Natural killer cell (primary cell): ENCODE data around the gene KDM3A. TPM values are rescaled to one million over a fixed set of nuclear protein-coding genes. Genes with fewer than 3 reads are reported as not detected.

Experiments used
- ATAC-seq, 3 donors: fragments of 150-1000 bp in 2 of 3; fragments of 200-7000 bp in 1 of 3; cut with Tn5 transposase; 1 replicate in 1 of 3; 2 replicates in 2 of 3; pipeline ENCODE4 v1.10.0; 2021; ENCODE audit warnings: mild to moderate bottlenecking in 2 of 3, moderate library complexity in 2 of 3
- DNase-seq, 2 donors: peaks; one replicate each; pipeline versions ENCODE4 v3.0.0 to v3.0.0-alpha.2; 2013 to 2021; ENCODE audit warnings: mixed read lengths in 1 of 2
- H3K27ac ChIP-seq: one replicate; pipeline ENCODE4 v1.5.1; 2013; ENCODE audit warnings: mild to moderate bottlenecking, low read length
- H3K27me3 ChIP-seq: one replicate; pipeline ENCODE4 v1.6.1; 2013; ENCODE audit warnings: low read length; ENCODE audit not compliant: control insufficient read depth, insufficient read depth
- H3K36me3 ChIP-seq: one replicate; pipeline ENCODE4 v1.6.1; 2013; ENCODE audit warnings: low read length; ENCODE audit not compliant: control insufficient read depth, insufficient read depth
- H3K4me1 ChIP-seq: one replicate; pipeline ENCODE4 v1.6.1; 2013; ENCODE audit warnings: low read length; ENCODE audit not compliant: control insufficient read depth, insufficient read depth
- H3K4me3 ChIP-seq: one replicate; pipeline ENCODE4 v1.5.1; 2013; ENCODE audit warnings: low read length
- H3K9me3 ChIP-seq: one replicate; pipeline ENCODE4 v1.6.1; 2013; ENCODE audit warnings: low read length; ENCODE audit not compliant: control insufficient read depth, insufficient read depth
- H3K27ac Mint-ChIP-seq, 2 donors: one replicate each; pipeline ENCODE4 v1.8.0; 2022; ENCODE audit warnings: mild to moderate bottlenecking in 2 of 2, mixed read lengths in 2 of 2, moderate library complexity in 1 of 2
- H3K27me3 Mint-ChIP-seq, 2 donors: one replicate each; pipeline ENCODE4 v1.8.0; 2022; ENCODE audit warnings: low read depth in 2 of 2, mixed read lengths in 2 of 2
- H3K36me3 Mint-ChIP-seq: one replicate; pipeline ENCODE4 v1.8.0; 2022; ENCODE audit warnings: mixed read lengths
- H3K4me1 Mint-ChIP-seq, 2 donors: one replicate each; pipeline ENCODE4 v1.8.0; 2022; ENCODE audit warnings: mixed read lengths in 2 of 2
- H3K4me3 Mint-ChIP-seq: one replicate; pipeline ENCODE4 v1.8.0; 2022; ENCODE audit warnings: mild to moderate bottlenecking, moderate library complexity, mixed read lengths
- H3K9me3 Mint-ChIP-seq, 2 donors: one replicate each; pipeline ENCODE4 v1.8.0; 2022; ENCODE audit warnings: mixed read lengths in 2 of 2
- WGBS: methylation state at CpG from one replicate; pipeline ENCODE4 v1.1.7; 2013; ENCODE audit warnings: missing lambda C conversion rate; ENCODE audit not compliant: insufficient coverage; 5-methylcytosine and 5-hydroxymethylcytosine counted together
- intact Hi-C: fragments of 100-400 bp; cut with micrococcal nuclease; formaldehyde crosslinking; loops from one replicate; pipeline ENCODE4 v1.14.2; 2022
- total RNA-seq, 4 donors: library from RNA; stranded (reverse); fragments of 120-200 nt in 1 of 4; gene quantifications; one replicate each; pipeline versions ENCODE4 v1.2.3 to v1.2.4, GENCODE V29; 2013 to 2022
- TF ChIP-seq, protein P1 (sequence below): fragments of 200-600 bp; IDR thresholded peaks from one replicate; pipeline ENCODE4 v1.8.0; 2022; ENCODE audit warnings: antibody characterized with exemption

KDM3A gene
- total RNA-seq, 3 donors from 2014 or later (not counting 1 experiment from before 2014, with no cell fraction given), result 172 to 195 (median 188) TPM

DNA sequence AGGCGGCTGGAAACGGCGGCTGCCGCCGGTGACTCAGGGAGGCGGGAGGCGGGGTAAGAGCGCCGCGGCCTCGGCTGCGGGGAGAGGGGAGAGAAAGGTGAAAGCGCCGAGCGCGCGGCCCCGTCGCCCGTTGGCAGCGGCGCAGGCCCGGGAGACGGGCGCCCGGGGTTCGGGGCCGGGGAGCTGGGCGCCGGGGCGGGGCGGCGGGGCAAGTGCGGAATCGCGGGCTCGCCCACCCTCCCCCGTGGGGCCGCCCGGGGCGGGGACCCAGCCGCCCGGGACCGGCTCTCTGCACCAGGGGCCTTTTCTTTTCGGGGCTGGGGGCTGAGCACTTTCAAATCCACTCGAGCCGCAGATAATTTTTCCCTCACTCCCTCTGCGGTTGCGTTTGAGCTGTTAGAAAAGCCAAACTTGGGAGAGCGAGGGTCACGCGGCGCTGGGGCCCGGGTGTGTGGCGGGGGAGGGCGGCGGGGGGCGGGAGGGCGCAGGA, 266 bp downstream of the KDM3A start:
- H3K36me3 ChIP-seq, result peaks cover 12% of the 10 kb centered on the region
- under 1% methylated on average over 48 of the region's 59 CpGs for WGBS
- Mint-ChIP-seq H3K4me1 (peaks cover 53 to 56% of the 10 kb centered on the region in 2 donors), H3K27ac (peak overlapping the region; percentile 97), H3K4me3 (peak overlapping the region; percentile 95), H3K9me3 (peaks cover 6 to 11% of the 10 kb centered on the region in 2 donors), H3K36me3 (peaks cover 25% of the 10 kb centered on the region), H3K27me3 (peaks cover 13 to 18% of the 10 kb centered on the region in 2 donors)
- peaks cover 19% of the 10 kb centered on the region for H3K4me1 ChIP-seq
- H3K4me3 ChIP-seq, result peak overlapping the region; percentile 61
- intact Hi-C loops, result loop anchor here (2.0 kb wide), 2 partner anchors 181 to 1613 kb away; partner anchors contain the start of genes KRCC1 and RNF103
- no peaks in the 10 kb centered on the region for H3K27me3 ChIP-seq
- H3K9me3 ChIP-seq, result peaks cover 4% of the 10 kb centered on the region
- TF ChIP-seq, protein P1, sequence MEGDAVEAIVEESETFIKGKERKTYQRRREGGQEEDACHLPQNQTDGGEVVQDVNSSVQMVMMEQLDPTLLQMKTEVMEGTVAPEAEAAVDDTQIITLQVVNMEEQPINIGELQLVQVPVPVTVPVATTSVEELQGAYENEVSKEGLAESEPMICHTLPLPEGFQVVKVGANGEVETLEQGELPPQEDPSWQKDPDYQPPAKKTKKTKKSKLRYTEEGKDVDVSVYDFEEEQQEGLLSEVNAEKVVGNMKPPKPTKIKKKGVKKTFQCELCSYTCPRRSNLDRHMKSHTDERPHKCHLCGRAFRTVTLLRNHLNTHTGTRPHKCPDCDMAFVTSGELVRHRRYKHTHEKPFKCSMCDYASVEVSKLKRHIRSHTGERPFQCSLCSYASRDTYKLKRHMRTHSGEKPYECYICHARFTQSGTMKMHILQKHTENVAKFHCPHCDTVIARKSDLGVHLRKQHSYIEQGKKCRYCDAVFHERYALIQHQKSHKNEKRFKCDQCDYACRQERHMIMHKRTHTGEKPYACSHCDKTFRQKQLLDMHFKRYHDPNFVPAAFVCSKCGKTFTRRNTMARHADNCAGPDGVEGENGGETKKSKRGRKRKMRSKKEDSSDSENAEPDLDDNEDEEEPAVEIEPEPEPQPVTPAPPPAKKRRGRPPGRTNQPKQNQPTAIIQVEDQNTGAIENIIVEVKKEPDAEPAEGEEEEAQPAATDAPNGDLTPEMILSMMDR, result no peak
- ATAC-seq (no peak), DNase-seq (no peak)
- H3K27ac ChIP-seq, result peak overlapping the region; percentile 88

DNA sequence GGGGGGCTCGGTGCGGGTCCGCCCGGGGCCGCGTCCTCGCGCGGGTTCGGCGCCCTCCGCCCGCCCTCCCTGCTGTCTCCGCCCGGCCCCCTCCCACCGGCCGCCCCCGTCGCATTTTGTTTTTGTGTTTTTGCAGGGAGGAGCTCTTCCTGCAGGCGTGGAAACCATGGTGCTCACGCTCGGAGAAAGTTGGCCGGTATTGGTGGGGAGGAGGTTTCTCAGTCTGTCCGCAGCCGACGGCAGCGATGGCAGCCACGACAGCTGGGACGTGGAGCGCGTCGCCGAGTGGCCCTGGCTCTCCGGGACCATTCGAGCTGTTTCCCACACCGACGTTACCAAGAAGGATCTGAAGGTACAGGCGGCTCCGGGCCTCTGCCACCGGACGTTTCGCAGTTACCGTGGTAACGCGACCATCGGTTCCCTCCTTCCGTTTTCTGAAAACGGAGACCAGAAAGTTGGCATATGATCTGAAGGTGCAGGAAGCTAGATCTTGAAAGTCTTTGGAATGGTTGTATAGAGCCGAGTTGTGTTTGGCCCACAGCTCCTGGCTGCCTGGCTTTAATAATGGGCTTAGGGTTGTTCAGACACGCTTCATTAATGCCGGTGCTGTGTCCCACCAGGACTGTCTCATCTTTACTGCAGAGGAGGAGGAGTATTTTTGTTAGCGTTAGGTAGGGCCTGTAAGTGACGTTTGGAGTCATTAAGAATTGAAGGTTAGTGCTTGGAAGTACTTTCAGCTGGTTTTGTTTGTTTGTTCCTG, 891 bp downstream of the KDM3A start:
- ATAC-seq, result peak; percentile 3 to 5 (median 5)
- Histone ChIP-seq H3K4me1 (peaks cover 19% of the 10 kb centered on the region), H3K36me3 (peaks cover 14% of the 10 kb centered on the region), H3K4me3 (peak overlapping the region; percentile 61), H3K9me3 (peaks cover 3% of the 10 kb centered on the region), H3K27me3 (no peaks in the 10 kb centered on the region), H3K27ac (peak overlapping the region; percentile 88)
- TF ChIP-seq, protein P1, result no peak
- WGBS, result under 1% methylated on average over 50 of the region's 53 CpGs
- H3K9me3 Mint-ChIP-seq, result peaks cover 6 to 11% of the 10 kb centered on the region in 2 donors
- H3K4me1 Mint-ChIP-seq, result peaks cover 53 to 56% of the 10 kb centered on the region in 2 donors
- H3K36me3 Mint-ChIP-seq, result peaks cover 25% of the 10 kb centered on the region
- peak overlapping the region; percentile 97 for H3K4me3 Mint-ChIP-seq
- H3K27ac Mint-ChIP-seq, result peak overlapping the region; percentile 97
- H3K27me3 Mint-ChIP-seq, result peaks cover 13 to 14% of the 10 kb centered on the region in 2 donors
- intact Hi-C loops, result loop anchor here (1.0 to 2.0 kb wide), 3 partner anchors 121 to 1613 kb away; partner anchors contain the start of genes CHMP3, KRCC1 and RNF103
- DNase-seq, result peak; percentile 57 to 83

DNA sequence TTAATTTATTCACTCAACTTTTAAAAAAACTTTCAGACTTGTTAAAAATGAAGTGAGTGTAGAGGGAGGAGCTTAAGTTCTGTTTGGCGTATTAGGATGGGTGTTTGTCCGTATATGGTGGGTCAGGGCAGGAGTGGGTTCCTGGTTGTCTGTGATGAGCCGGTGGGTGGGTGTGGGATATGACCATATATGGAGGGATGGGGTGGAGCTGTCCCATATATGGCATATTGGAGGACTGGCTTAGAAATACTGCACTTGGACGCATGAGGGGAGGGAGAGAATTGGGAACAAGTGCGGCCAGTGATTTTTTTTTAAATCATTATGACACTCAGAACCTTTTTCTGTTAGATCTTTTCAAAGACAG, 1.5 kb downstream of the KDM3A start:
- Mint-ChIP-seq H3K4me3 (peak overlapping the region; percentile 97), H3K9me3 (peaks cover 4 to 11% of the 10 kb centered on the region in 2 donors), H3K27ac (peak overlapping the region; percentile 97), H3K36me3 (peaks cover 25% of the 10 kb centered on the region), H3K4me1 (peaks cover 59% of the 10 kb centered on the region in 2 donors), H3K27me3 (peaks cover 8 to 10% of the 10 kb centered on the region in 2 donors)
- TF ChIP-seq, protein P1, result no peak
- Histone ChIP-seq H3K36me3 (peaks cover 14% of the 10 kb centered on the region), H3K27me3 (no peaks in the 10 kb centered on the region), H3K4me1 (peaks cover 19% of the 10 kb centered on the region), H3K4me3 (peak overlapping the region; percentile 61), H3K9me3 (no peaks in the 10 kb centered on the region), H3K27ac (peak overlapping the region; percentile 88)
- intact Hi-C loops, result loop anchor here (1.0 kb wide), 1 partner anchor 121 kb away; the partner anchor contains the start of gene CHMP3
- DNase-seq, result peak; percentile 72 to 92
- WGBS, result 1% methylated on average over 3 of the region's 5 CpGs
- peak; percentile 67 to 77 (median 68) for ATAC-seq
